Neural progenitor cell (in vitro differentiated cells): Measurements from ENCODE around the gene BPIFB6.

Source experiments
- EZH2 ChIP-seq: fragments of 200-600 bp; sonication (generic); IDR thresholded peaks from 2 replicates; pipeline ENCODE4 v1.6.1; 2017; ENCODE audit warnings: antibody characterized with exemption, mild to moderate bottlenecking, moderate library complexity
- TF ChIP-seq, protein P1 (sequence below): fragments of 200-600 bp; sonication (generic); IDR thresholded peaks from 2 replicates; pipeline ENCODE4 v1.5.1; 2017; ENCODE audit warnings: antibody characterized with exemption, mild to moderate bottlenecking

DNA sequence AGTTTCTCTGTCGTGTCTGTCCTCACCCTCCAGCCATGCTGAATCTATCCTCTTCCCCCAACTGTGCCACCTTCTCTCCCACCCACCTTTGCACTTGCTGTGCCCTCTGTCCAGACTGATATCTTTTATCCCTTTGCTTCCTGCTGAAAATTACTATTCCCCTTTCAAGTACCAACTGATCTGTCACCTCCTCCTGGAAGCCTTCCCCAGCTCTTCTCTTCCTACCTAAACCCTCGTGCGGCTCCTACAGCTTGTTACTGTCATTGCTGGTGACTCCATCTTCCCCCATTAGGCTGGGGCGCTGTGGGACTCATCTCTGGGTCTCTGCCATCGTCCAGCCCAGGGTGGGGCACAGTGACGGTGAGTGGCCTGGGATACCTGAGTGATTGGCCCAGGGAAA is 1.1 kb downstream of the BPIFB6 start:
- TF ChIP-seq, protein P1, sequence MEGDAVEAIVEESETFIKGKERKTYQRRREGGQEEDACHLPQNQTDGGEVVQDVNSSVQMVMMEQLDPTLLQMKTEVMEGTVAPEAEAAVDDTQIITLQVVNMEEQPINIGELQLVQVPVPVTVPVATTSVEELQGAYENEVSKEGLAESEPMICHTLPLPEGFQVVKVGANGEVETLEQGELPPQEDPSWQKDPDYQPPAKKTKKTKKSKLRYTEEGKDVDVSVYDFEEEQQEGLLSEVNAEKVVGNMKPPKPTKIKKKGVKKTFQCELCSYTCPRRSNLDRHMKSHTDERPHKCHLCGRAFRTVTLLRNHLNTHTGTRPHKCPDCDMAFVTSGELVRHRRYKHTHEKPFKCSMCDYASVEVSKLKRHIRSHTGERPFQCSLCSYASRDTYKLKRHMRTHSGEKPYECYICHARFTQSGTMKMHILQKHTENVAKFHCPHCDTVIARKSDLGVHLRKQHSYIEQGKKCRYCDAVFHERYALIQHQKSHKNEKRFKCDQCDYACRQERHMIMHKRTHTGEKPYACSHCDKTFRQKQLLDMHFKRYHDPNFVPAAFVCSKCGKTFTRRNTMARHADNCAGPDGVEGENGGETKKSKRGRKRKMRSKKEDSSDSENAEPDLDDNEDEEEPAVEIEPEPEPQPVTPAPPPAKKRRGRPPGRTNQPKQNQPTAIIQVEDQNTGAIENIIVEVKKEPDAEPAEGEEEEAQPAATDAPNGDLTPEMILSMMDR = no peak
- TF ChIP-seq EZH2 = no peak
